OCI-LY7 (cell line): ENCODE measurements around the gene CGNL1. TPM values are rescaled to one million over a fixed set of nuclear protein-coding genes. Genes with fewer than 3 reads are reported as not detected.

Experiments
- BruUV-seq: library from RNA; stranded (reverse); fragments of 400-500 nt; replicated peaks from 2 replicates; lab custom pipeline; 2021; lab: Mats Ljungman, UMichigan
- CTCF ChIA-PET: fragments of 300-600 bp; sonication (Branson Sonifier 250); formaldehyde crosslinking; loops from one replicate; lab custom pipeline; 2022; ENCODE audit warnings: antibody characterized with exemption; ENCODE audit not compliant: unreplicated experiment; lab: Charles Lee
- POLR2A ChIA-PET: fragments of 300-600 bp; sonication (Branson Sonifier 250); formaldehyde crosslinking; loops from one replicate; lab custom pipeline; 2022; ENCODE audit warnings: antibody characterized with exemption; lab: Charles Lee
- DNase-seq: peaks from one replicate; pipeline ENCODE4 v3.0.0-alpha.2; 2015; ENCODE audit warnings: low spot score
- H2AFZ ChIP-seq: fragments of 200-600 bp; sonication (generic), shearing (Covaris generic); 2 replicates; pipeline ENCODE4 v1.6.1; 2014; ENCODE audit warnings: mild to moderate bottlenecking, antibody characterized with exemption, low read length, moderate library complexity
- H3K27ac ChIP-seq: fragments of 200-600 bp; sonication (generic); 2 replicates; pipeline ENCODE4 v1.5.1; 2014; ENCODE audit warnings: mixed run types, low read depth, mild to moderate bottlenecking, moderate library complexity, low read length, inconsistent platforms; ENCODE audit not compliant: poor library complexity, severe bottlenecking
- H3K36me3 ChIP-seq: fragments of 200-600 bp; sonication (generic); 2 replicates; pipeline ENCODE4 v1.6.1; 2014; ENCODE audit warnings: mild to moderate bottlenecking, antibody characterized with exemption, low read length, moderate library complexity, mixed read lengths; ENCODE audit not compliant: insufficient read depth
- H3K4me1 ChIP-seq: fragments of 200-600 bp; sonication (generic); 2 replicates; pipeline ENCODE4 v1.5.1; 2014; ENCODE audit warnings: mild to moderate bottlenecking, low read length; ENCODE audit not compliant: insufficient read depth, poor library complexity, severe bottlenecking
- H3K4me2 ChIP-seq: fragments of 200-600 bp; sonication (generic); 2 replicates; pipeline ENCODE4 v1.6.1; 2014; ENCODE audit warnings: mild to moderate bottlenecking, low read length
- H3K4me3 ChIP-seq: fragments of 200-600 bp; sonication (generic); 2 replicates; pipeline ENCODE4 v1.5.1; 2014; ENCODE audit warnings: mild to moderate bottlenecking, low read depth, low read length; ENCODE audit not compliant: poor library complexity, severe bottlenecking
- H3K79me2 ChIP-seq: fragments of 200-600 bp; sonication (generic); 2 replicates; pipeline ENCODE4 v1.6.1; 2016; ENCODE audit warnings: low read depth, mild to moderate bottlenecking, low read length, moderate library complexity, mixed read lengths; ENCODE audit not compliant: insufficient read depth
- H3K9me2 ChIP-seq: fragments of 200-600 bp; sonication (generic); 2 replicates; pipeline ENCODE4 v1.6.1; 2016; ENCODE audit warnings: mild to moderate bottlenecking, low read length, mixed read lengths; ENCODE audit not compliant: insufficient read depth
- H3K9me3 ChIP-seq: fragments of 200-600 bp; sonication (generic); 2 replicates; pipeline ENCODE4 v1.6.1; 2014; ENCODE audit warnings: mild to moderate bottlenecking, mixed run types, low read length, mixed read lengths
- H4K20me1 ChIP-seq: fragments of 200-600 bp; sonication (generic); 2 replicates; pipeline ENCODE4 v1.6.1; 2014; ENCODE audit warnings: mild to moderate bottlenecking, antibody characterized with exemption, low read length, moderate library complexity, mixed read lengths; ENCODE audit not compliant: insufficient read depth
- CTCF ChIP-seq: fragments of 200-600 bp; sonication (generic); conservative IDR thresholded peaks from 2 replicates; pipeline ENCODE4 v1.5.1; 2014; ENCODE audit warnings: mild to moderate bottlenecking, antibody characterized with exemption, low read length, moderate library complexity, mixed read lengths
- EZH2phosphoT487 ChIP-seq: fragments of 200-600 bp; sonication (generic); IDR thresholded peaks from 2 replicates; pipeline ENCODE4 v1.6.1; 2018; ENCODE audit warnings: low read depth, borderline replicate concordance, mild to moderate bottlenecking, mixed run types, antibody characterized with exemption, low read length, moderate library complexity, mixed read lengths
- intact Hi-C: fragments of 100-400 bp; cut with micrococcal nuclease; formaldehyde crosslinking; loops from one replicate; pipeline ENCODE4 v1.10.0; 2022; ENCODE audit not compliant: unreplicated experiment
- total RNA-seq, 2 experiments: library from RNA; depleted of rRNA in 1 of 2; stranded (reverse); fragments of >200 nt in 1 of 2; shearing (Covaris generic) in 1 of 2; gene quantifications; 2 replicates each; pipeline ENCODE4 v1.2.3, GENCODE V29; 2014 to 2022

Gene CGNL1
- total RNA-seq, 2 experiments from 2014 or later = 0.04 TPM; not detected in 1

GRCh38 chr15:57509126-57509525 lies 132.8 kb downstream of the CGNL1 start:
- H3K36me3 ChIP-seq = no peaks in the 10 kb centered on the region
- no peak overlapping the region for H3K4me3 ChIP-seq
- no peaks in the 10 kb centered on the region for H3K9me2 ChIP-seq
- no peak overlapping the region for H3K27ac ChIP-seq
- intact Hi-C loops = no loop called here
- CTCF ChIA-PET = no interaction called here
- H3K4me1 ChIP-seq = no peaks in the 10 kb centered on the region
- no peak overlapping the region for H3K4me2 ChIP-seq
- no peak overlapping the region for H2AFZ ChIP-seq
- H3K79me2 ChIP-seq = no peaks in the 10 kb centered on the region
- no peaks in the 10 kb centered on the region for H3K9me3 ChIP-seq
- DNase-seq = no peak
- no peaks in the 10 kb centered on the region for H4K20me1 ChIP-seq
- TF ChIP-seq EZH2phosphoT487 = no peak
- TF ChIP-seq CTCF = no peak
- POLR2A ChIA-PET = no interaction called here
- no TSS peak for BruUV-seq

- CTCF ChIA-PET = no interaction called here
- no peaks in the 10 kb centered on the region for H4K20me1 ChIP-seq
- BruUV-seq = no TSS peak
- no peaks in the 10 kb centered on the region for H3K9me3 ChIP-seq
- no peaks in the 10 kb centered on the region for H3K36me3 ChIP-seq
- TF ChIP-seq CTCF = no peak
- no peak for TF ChIP-seq EZH2phosphoT487
- no peaks in the 10 kb centered on the region for H3K79me2 ChIP-seq
- no peaks in the 10 kb centered on the region for H3K9me2 ChIP-seq
- H3K4me1 ChIP-seq = no peaks in the 10 kb centered on the region
- H3K4me3 ChIP-seq = no peak overlapping the region
- H3K4me2 ChIP-seq = no peak overlapping the region
- intact Hi-C loops = loop anchor here (5.0 kb wide), 1 partner anchor 1398 kb away; no protein-coding TSS in a partner anchor
- no peak overlapping the region for H2AFZ ChIP-seq
- POLR2A ChIA-PET = no interaction called here
- H3K27ac ChIP-seq = no peak overlapping the region
- no peak for DNase-seq
Measured at GRCh38 chr15:57509965-57510364, 133.7 kb downstream of the CGNL1 start.

- Histone ChIP-seq H3K79me2 (no peaks in the 10 kb centered on the region), H3K4me3 (no peak overlapping the region), H3K9me2 (no peaks in the 10 kb centered on the region), H2AFZ (no peak overlapping the region), H3K9me3 (no peaks in the 10 kb centered on the region), H3K4me2 (no peak overlapping the region), H3K27ac (no peak overlapping the region), H3K4me1 (no peaks in the 10 kb centered on the region), H3K36me3 (no peaks in the 10 kb centered on the region), H4K20me1 (no peaks in the 10 kb centered on the region)
- BruUV-seq = no TSS peak
- POLR2A ChIA-PET = interaction anchor here (1.2 kb wide), 1 partner anchor 68 kb away, joined by 3 read pairs; no protein-coding TSS in a partner anchor
- CTCF ChIA-PET = no interaction called here
- TF ChIP-seq EZH2phosphoT487 (no peak), CTCF (no peak)
- no peak for DNase-seq
- intact Hi-C loops = loop anchor here (5.0 kb wide), 1 partner anchor 1398 kb away; no protein-coding TSS in a partner anchor
Measured at GRCh38 chr15:57510647-57511046, 134.3 kb downstream of the CGNL1 start.
